ENCODE data around the gene DPP9.

Gene DPP9

GRCh38 chr19:4653793-4654436, 69.7 kb downstream of the DPP9 start:
- no peak for DNase-seq

GRCh38 chr19:4652075-4652474, 71.6 kb downstream of the DPP9 start:
- DNase-seq = no peak

- DNase-seq = no peak
These were observed 73.5 kb downstream of the DPP9 start for GRCh38 chr19:4650159-4650558.

GRCh38 chr19:4649392-4650047, 74.1 kb downstream of the DPP9 start:
- no peak for DNase-seq

- no peak for DNase-seq
These were observed 75.7 kb downstream of the DPP9 start for GRCh38 chr19:4647676-4648644.

GRCh38 chr19:4645718-4646117, 77.9 kb downstream of the DPP9 start:
- no peak for DNase-seq

GRCh38 chr19:4642625-4643024, 81.0 kb downstream of the DPP9 start:
- no peak for DNase-seq

GRCh38 chr19:4641132-4641531, 82.5 kb downstream of the DPP9 start:
- DNase-seq = no peak

GRCh38 chr19:4640247-4641000, 83.2 kb downstream of the DPP9 start:
- DNase-seq = no peak

- no peak for DNase-seq
These were observed 84.0 kb downstream of the DPP9 start for GRCh38 chr19:4639531-4640246.

GRCh38 chr19:4638828-4639530, 84.7 kb downstream of the DPP9 start, which contains the start of gene TNFAIP8L1:
Gene TNFAIP8L1 (plus strand): TSS chr19:4639516. CDS start chr19:4651870, 12,354 bp downstream.
- peak; percentile 84 to 89 for DNase-seq

GRCh38 chr19:4638317-4638716, 85.3 kb downstream of the DPP9 start:
- DNase-seq = no peak

- DNase-seq = no peak
These were observed 86.9 kb downstream of the DPP9 start for GRCh38 chr19:4636761-4637160.

- DNase-seq = peak in 1 of 2 experiments; percentile 41
These were observed 87.4 kb downstream of the DPP9 start for GRCh38 chr19:4636151-4636717.

- DNase-seq = no peak
These were observed 87.9 kb downstream of the DPP9 start for GRCh38 chr19:4635754-4636116.

- peak in 1 of 2 experiments; percentile 21 for DNase-seq
These were observed 90.3 kb downstream of the DPP9 start for GRCh38 chr19:4633140-4633967.
